Measurements from ENCODE around the gene IL27RA. TPM values are rescaled to one million over a fixed set of nuclear protein-coding genes. Genes with fewer than 3 reads are reported as not detected.

The IL27RA gene
- total RNA-seq, 1 donor from 2014 or later: 1.9 TPM

- peaks cover 6% of the 10 kb centered on the region for H3K36me3 Mint-ChIP-seq (ENCODE audit: unreplicated experiment)
- no peak for DNase-seq (ENCODE audit: extremely low spot score, unreplicated experiment)
- H3K27ac Mint-ChIP-seq (ENCODE audit: unreplicated experiment): no peak overlapping the region
- H3K4me1 Mint-ChIP-seq (ENCODE audit: unreplicated experiment): peaks cover 3% of the 10 kb centered on the region
- H3K4me3 Mint-ChIP-seq (ENCODE audit: unreplicated experiment): no peak overlapping the region
- H3K9me3 Mint-ChIP-seq (ENCODE audit: unreplicated experiment): no peaks in the 10 kb centered on the region
- H3K27me3 Mint-ChIP-seq (ENCODE audit: unreplicated experiment): no peaks in the 10 kb centered on the region
- TF ChIP-seq CTCF (IDR thresholded peaks at IDR 0.05): no peak
These were observed 35.4 kb upstream of the IL27RA start for GRCh38 chr19:13995878-13996765.

GRCh38 chr19:13996928-13997630 is 34.5 kb upstream of the IL27RA start:
- H3K4me1 Mint-ChIP-seq (ENCODE audit: unreplicated experiment): peaks cover 4% of the 10 kb centered on the region
- no peak for TF ChIP-seq CTCF (IDR thresholded peaks at IDR 0.05)
- H3K27ac Mint-ChIP-seq (ENCODE audit: unreplicated experiment): no peak overlapping the region
- DNase-seq (ENCODE audit: extremely low spot score, unreplicated experiment): no peak
- no peaks in the 10 kb centered on the region for H3K27me3 Mint-ChIP-seq (ENCODE audit: unreplicated experiment)
- H3K36me3 Mint-ChIP-seq (ENCODE audit: unreplicated experiment): peaks cover 5% of the 10 kb centered on the region
- H3K4me3 Mint-ChIP-seq (ENCODE audit: unreplicated experiment): no peak overlapping the region
- no peaks in the 10 kb centered on the region for H3K9me3 Mint-ChIP-seq (ENCODE audit: unreplicated experiment)

GRCh38 chr19:13997631-13997962 is 34.0 kb upstream of the IL27RA start:
- peaks cover 3% of the 10 kb centered on the region for H3K36me3 Mint-ChIP-seq (ENCODE audit: unreplicated experiment)
- no peak for TF ChIP-seq CTCF (IDR thresholded peaks at IDR 0.05)
- H3K4me3 Mint-ChIP-seq (ENCODE audit: unreplicated experiment): no peak overlapping the region
- no peaks in the 10 kb centered on the region for H3K27me3 Mint-ChIP-seq (ENCODE audit: unreplicated experiment)
- H3K4me1 Mint-ChIP-seq (ENCODE audit: unreplicated experiment): peaks cover 4% of the 10 kb centered on the region
- no peaks in the 10 kb centered on the region for H3K9me3 Mint-ChIP-seq (ENCODE audit: unreplicated experiment)
- no peak for DNase-seq (ENCODE audit: extremely low spot score, unreplicated experiment)
- no peak overlapping the region for H3K27ac Mint-ChIP-seq (ENCODE audit: unreplicated experiment)

- Mint-ChIP-seq H3K27me3 (ENCODE audit: unreplicated experiment) (no peaks in the 10 kb centered on the region), H3K4me1 (ENCODE audit: unreplicated experiment) (peaks cover 10% of the 10 kb centered on the region), H3K27ac (ENCODE audit: unreplicated experiment) (no peak overlapping the region), H3K9me3 (ENCODE audit: unreplicated experiment) (no peaks in the 10 kb centered on the region), H3K36me3 (ENCODE audit: unreplicated experiment) (no peaks in the 10 kb centered on the region), H3K4me3 (ENCODE audit: unreplicated experiment) (no peak overlapping the region)
- no peak for TF ChIP-seq CTCF (IDR thresholded peaks at IDR 0.05)
- DNase-seq (ENCODE audit: extremely low spot score, unreplicated experiment): no peak
These were observed 33.1 kb upstream of the IL27RA start for GRCh38 chr19:13998426-13998825.

- Mint-ChIP-seq H3K9me3 (ENCODE audit: unreplicated experiment) (no peaks in the 10 kb centered on the region), H3K27ac (ENCODE audit: unreplicated experiment) (no peak overlapping the region)
These were observed 32.5 kb upstream of the IL27RA start for GRCh38 chr19:13999085-13999484.

More at GRCh38 chr19:13999085-13999484, 32.5 kb upstream of the IL27RA start:
- Mint-ChIP-seq H3K36me3 (ENCODE audit: unreplicated experiment) (no peaks in the 10 kb centered on the region), H3K4me1 (ENCODE audit: unreplicated experiment) (peaks cover 12% of the 10 kb centered on the region), H3K4me3 (ENCODE audit: unreplicated experiment) (no peak overlapping the region), H3K27me3 (ENCODE audit: unreplicated experiment) (no peaks in the 10 kb centered on the region)
- DNase-seq (ENCODE audit: extremely low spot score, unreplicated experiment): no peak
- no peak for TF ChIP-seq CTCF (IDR thresholded peaks at IDR 0.05)

Measured in osteocyte (in vitro differentiated cells).